H1 (cell line): ENCODE results near the gene DLEC1. TPM values are rescaled to one million over a fixed set of nuclear protein-coding genes. Genes with fewer than 3 reads are reported as not detected.

Source experiments
- CTCF ChIA-PET: fragments of 300-600 bp; sonication (Branson Sonifier 250); formaldehyde crosslinking; loops from one replicate; lab custom pipeline; 2021; ENCODE audit not compliant: partially characterized antibody; lab: Charles Lee
- POLR2A ChIA-PET: fragments of 300-600 bp; sonication (Branson Sonifier 250); formaldehyde crosslinking; loops from one replicate; lab custom pipeline; 2021; ENCODE audit warnings: inconsistent platforms; ENCODE audit not compliant: partially characterized antibody; lab: Charles Lee
- DNase-seq, 2 experiments: peaks; one replicate each; pipeline versions ENCODE4 v3.0.0 to v3.0.0-alpha.2; 2010 to 2022; ENCODE audit warnings: low spot score in 2 of 2, low read depth in 1 of 2, mixed read lengths in 1 of 2
- FAIRE-seq: peaks from 2 replicates; lab custom pipeline; 2011; peaks lifted over from hg19 to GRCh38; lab: Jason Lieb, UNC
- H2AFZ ChIP-seq: 2 replicates; pipeline ENCODE4 v1.8.1; 2012; ENCODE audit warnings: low read length, inconsistent platforms
- H2AK5ac ChIP-seq: 2 replicates; pipeline ENCODE4 v1.6.1; 2013; ENCODE audit warnings: low read depth, low read length
- H2BK120ac ChIP-seq: replicated peaks from 2 replicates; pipeline ENCODE3; 2013; ENCODE audit warnings: low read depth, low read length, inconsistent platforms
- H2BK12ac ChIP-seq: 2 replicates; pipeline ENCODE4 v1.6.1; 2013; ENCODE audit warnings: low read depth, low read length
- H2BK15ac ChIP-seq: 2 replicates; pipeline ENCODE4 v1.6.1; 2013; ENCODE audit warnings: low read length
- H2BK20ac ChIP-seq: 2 replicates; pipeline ENCODE4 v1.6.1; 2013; ENCODE audit warnings: low read length
- H2BK5ac ChIP-seq: 2 replicates; pipeline ENCODE4 v1.6.1; 2013; ENCODE audit warnings: low read depth, low read length
- H3K14ac ChIP-seq: 2 replicates; pipeline ENCODE4 v1.6.1; 2013; ENCODE audit warnings: inconsistent platforms; ENCODE audit not compliant: insufficient read length
- H3K18ac ChIP-seq: 2 replicates; pipeline ENCODE4 v1.6.1; 2013; ENCODE audit warnings: low read length; ENCODE audit errors: extremely low read depth
- H3K23ac ChIP-seq: 2 replicates; pipeline ENCODE4 v1.6.1; 2013; ENCODE audit warnings: inconsistent platforms; ENCODE audit not compliant: insufficient read length
- H3K23me2 ChIP-seq: 2 replicates; pipeline ENCODE4 v1.6.1; 2013; ENCODE audit warnings: low read depth, low read length
- H3K27ac ChIP-seq: 2 replicates; pipeline ENCODE4 v1.6.1; 2011; ENCODE audit warnings: low read depth, low read length, inconsistent platforms
- H3K27me3 ChIP-seq, 4 experiments: replicated peaks in 1 of 4; 1 replicate in 1 of 4; 2 replicates in 3 of 4; pipeline versions ENCODE4 v1.6.1 to v1.8.1; 2011 to 2013; ENCODE audit warnings: low read length in 3 of 4, mild to moderate bottlenecking in 3 of 4, inconsistent platforms in 2 of 4, mixed read lengths in 2 of 4, moderate library complexity in 1 of 4; ENCODE audit not compliant: control insufficient read depth in 3 of 4, insufficient read depth in 3 of 4; ENCODE audit errors: extremely low read depth in 1 of 4
- H3K36me3 ChIP-seq, 4 experiments: 2 replicates each; pipeline versions ENCODE4 v1.6.1 to v1.8.1; 2011 to 2013; ENCODE audit warnings: mild to moderate bottlenecking in 4 of 4, low read length in 3 of 4, moderate library complexity in 2 of 4, control low read depth in 1 of 4, inconsistent platforms in 1 of 4; ENCODE audit not compliant: insufficient read depth in 4 of 4, control insufficient read depth in 2 of 4
- H3K4ac ChIP-seq: replicated peaks from 2 replicates; pipeline ENCODE3; 2013; ENCODE audit warnings: low read length, low read depth, mixed read lengths, inconsistent platforms; ENCODE audit not compliant: insufficient read length
- H3K4me1 ChIP-seq, 4 experiments: replicated peaks in 1 of 4; 1 replicate in 1 of 4; 2 replicates in 3 of 4; pipeline versions ENCODE4 v1.6.1 to v1.8.1; 2011 to 2013; ENCODE audit warnings: low read length in 3 of 4, inconsistent platforms in 2 of 4, mixed read lengths in 1 of 4; ENCODE audit not compliant: insufficient read depth in 4 of 4, control insufficient read depth in 3 of 4
- H3K4me2 ChIP-seq, 2 experiments: 2 replicates each; pipeline versions ENCODE4 v1.6.1 to v1.8.1; 2011 to 2013; ENCODE audit warnings: low read depth in 2 of 2, low read length in 2 of 2, control low read depth in 1 of 2, inconsistent platforms in 1 of 2, mild to moderate bottlenecking in 1 of 2; ENCODE audit not compliant: insufficient read depth in 1 of 2
- H3K4me3 ChIP-seq, 4 experiments: fragments of 200-600, 300-600 bp in 1 of 4; sonication (generic), shearing (Covaris generic), sonication (Bioruptor Twin) in 1 of 4; 2 replicates each; pipeline versions ENCODE4 v1.5.1 to v1.8.1; 2011 to 2016; ENCODE audit warnings: low read length in 4 of 4, low read depth in 3 of 4, control low read depth in 2 of 4, inconsistent platforms in 2 of 4, mild to moderate bottlenecking in 2 of 4, mixed read lengths in 1 of 4, moderate library complexity in 1 of 4; ENCODE audit not compliant: insufficient read depth in 2 of 4; ENCODE audit errors: extremely low read depth in 1 of 4
- H3K56ac ChIP-seq: replicated peaks from 2 replicates; pipeline ENCODE3; 2013; ENCODE audit warnings: low read depth, mild to moderate bottlenecking, mixed read lengths, low read length, inconsistent platforms; ENCODE audit not compliant: insufficient read length
- H3K79me1 ChIP-seq: 2 replicates; pipeline ENCODE4 v1.6.1; 2013; ENCODE audit warnings: low read depth, low read length, control low read depth
- H3K79me2 ChIP-seq, 2 experiments: 2 replicates each; pipeline versions ENCODE4 v1.6.1 to v1.8.1; 2012 to 2013; ENCODE audit warnings: low read length in 2 of 2, mild to moderate bottlenecking in 2 of 2, inconsistent platforms in 1 of 2; ENCODE audit not compliant: insufficient read depth in 2 of 2, control insufficient read depth in 1 of 2
- H3K9ac ChIP-seq, 4 experiments: replicated peaks in 1 of 4; 1 replicate in 1 of 4; 2 replicates in 3 of 4; pipeline versions ENCODE4 v1.6.1 to v1.8.1; 2011 to 2013; ENCODE audit warnings: low read depth in 3 of 4, low read length in 3 of 4, control low read depth in 2 of 4, mild to moderate bottlenecking in 2 of 4, moderate library complexity in 2 of 4, inconsistent platforms in 1 of 4; ENCODE audit errors: extremely low read depth in 1 of 4
- H3K9me3 ChIP-seq, 2 experiments: 2 replicates each; pipeline versions ENCODE4 v1.6.1 to v1.8.1; 2012 to 2013; ENCODE audit warnings: mild to moderate bottlenecking in 2 of 2, moderate library complexity in 2 of 2, control low read depth in 1 of 2, inconsistent platforms in 1 of 2, low read depth in 1 of 2, low read length in 1 of 2, mixed read lengths in 1 of 2; ENCODE audit not compliant: insufficient read depth in 2 of 2
- H4K20me1 ChIP-seq, 2 experiments: replicated peaks in 1 of 2; 2 replicates each; pipeline versions ENCODE3 to v1.8.1; 2011 to 2013; ENCODE audit warnings: inconsistent platforms in 2 of 2, low read length in 2 of 2, mild to moderate bottlenecking in 1 of 2; ENCODE audit not compliant: insufficient read depth in 2 of 2, control insufficient read depth in 1 of 2
- H4K5ac ChIP-seq: 2 replicates; pipeline ENCODE4 v1.6.1; 2013; ENCODE audit warnings: low read length, low read depth, mixed read lengths, inconsistent platforms; ENCODE audit not compliant: insufficient read length
- H4K8ac ChIP-seq: 2 replicates; pipeline ENCODE4 v1.8.0; 2013; ENCODE audit warnings: mild to moderate bottlenecking, moderate library complexity, low read length, inconsistent platforms; ENCODE audit not compliant: insufficient read depth; ENCODE audit errors: extremely low read depth
- H4K91ac ChIP-seq: replicated peaks from 2 replicates; pipeline ENCODE3; 2013; ENCODE audit warnings: low read length, mixed read lengths, inconsistent platforms; ENCODE audit not compliant: insufficient read length
- HDAC6 ChIP-seq: IDR thresholded peaks from one replicate; pipeline ENCODE4 v1.7.1; 2012; ENCODE audit warnings: low read depth, mild to moderate bottlenecking, inconsistent platforms, low read length, moderate library complexity
- PHF8 ChIP-seq: fragments of 200-600 bp; sonication (generic); conservative IDR thresholded peaks from 2 replicates; pipeline ENCODE4 v1.7.1; 2012; ENCODE audit warnings: low read depth, mild to moderate bottlenecking, inconsistent platforms, low read length, moderate library complexity
- WGBS, 2 experiments: shearing (Covaris generic) in 1 of 2; methylation state at CpG; one replicate each; pipeline versions ENCODE4 v1.1.6 to v1.1.7; 2013 to 2015; ENCODE audit warnings: low lambda C conversion rate in 2 of 2, mixed read lengths in 2 of 2, inconsistent platforms in 1 of 2, low coverage in 1 of 2, missing lambda C conversion rate in 1 of 2; ENCODE audit not compliant: insufficient replicate concordance in 2 of 2, insufficient coverage in 1 of 2, insufficient read length in 1 of 2; ENCODE audit errors: extremely low coverage in 1 of 2, missing lambda C conversion rate in 1 of 2; 5-methylcytosine and 5-hydroxymethylcytosine counted together
- polyA plus RNA-seq, 7 experiments: library from polyadenylated mRNA; depleted of rRNA in 3 of 7; stranded (reverse) in 5 of 7; unstranded in 2 of 7; fragments of >200 nt in 5 of 7; fragments of 200-250 nt in 2 of 7; gene quantifications; 1 replicate in 5 of 7; 2 replicates in 1 of 7; 4 replicates in 1 of 7; pipeline versions ENCODE4 v1.2.1 to v1.2.3, GENCODE V29; 2011 to 2013; ENCODE audit warnings: missing spikeins in 2 of 7, mixed read lengths in 2 of 7
- total RNA-seq: library from RNA; stranded (reverse); fragmentation: NEBNext Ultra II Directional; extraction: Animal tissue kit (Norgen Biotek cat#: 25700); gene quantifications from 2 replicates; pipeline ENCODE4 v1.2.1, GENCODE V29; 2021

DLEC1 gene
- total and polyA plus RNA-seq, 2 of the 8 experiments (the other 6 are each of a cell fraction or from before 2014, with no cell fraction given): 0.26 to 0.76 TPM

- no peak overlapping the region; the same call in 1 of the 2 replicates for H2BK12ac ChIP-seq
- peak overlapping the region; percentile 91 to 94 for H3K4me2 ChIP-seq
- no peak overlapping the region for H4K8ac ChIP-seq
- 0 out of 2 replicates have a peak, but pooled peaks have one; percentile 20 for TF ChIP-seq PHF8
- TF ChIP-seq HDAC6: no peak
- H3K79me1 ChIP-seq: no peaks in the 10 kb centered on the region; the same call in 1 of the 2 replicates
- no peak overlapping the region for H3K23ac ChIP-seq
- H2BK120ac ChIP-seq: no peak overlapping the region
- no peaks in the 10 kb centered on the region for H3K9me3 ChIP-seq
- peaks cover 0 to 2% (median 0%) of the 10 kb centered on the region in 4 experiments; a peak in 3 of 7 replicates for H3K4me1 ChIP-seq
- peak overlapping the region; percentile 84 for H2AFZ ChIP-seq
- no peak overlapping the region for H2BK20ac ChIP-seq
- ChIA-PET POLR2A (interaction anchor here (0.8 to 4.1 kb wide), 10 partner anchors 9 to 182 kb away, joined by 3 to 38 read pairs (median 4); partner anchors contain the start of genes ACAA1, MYD88 and XYLB), CTCF (interaction anchor here (1.0 to 3.2 kb wide), 8 partner anchors 12 to 845 kb away, joined by 3 to 11 read pairs (median 4); partner anchors contain the start of gene ACAA1)
- peaks cover 15 to 37% of the 10 kb centered on the region in 2 experiments for H3K79me2 ChIP-seq
- peak overlapping the region; percentile 99; the same call in 1 of the 2 replicates for H3K27ac ChIP-seq
- H3K9ac ChIP-seq: peak overlapping the region in 3 of 4 experiments; percentile 65 to 96 (median 93); a peak in 6 of 7 replicates
- peak overlapping the region; percentile 75 to 90 (median 86) for H3K4me3 ChIP-seq
- H3K56ac ChIP-seq: no peak overlapping the region
- H2BK5ac ChIP-seq: peak overlapping the region; percentile 97; the same call in 1 of the 2 replicates
- no peak overlapping the region for H2BK15ac ChIP-seq
- no peaks in the 10 kb centered on the region for H3K27me3 ChIP-seq
- WGBS, 2 experiments: 15% methylated on average over 17 of the region's 17 CpGs; no CpG with 5 or more reads in 1 of the 2 experiments
- no peak overlapping the region for H2AK5ac ChIP-seq
- H3K36me3 ChIP-seq: no peaks in the 10 kb centered on the region
- DNase-seq (no peak), FAIRE-seq (no peak)
- H3K14ac ChIP-seq: no peak overlapping the region
- no peak overlapping the region for H3K4ac ChIP-seq
- peaks cover 0 to 6% of the 10 kb centered on the region in 2 experiments for H4K20me1 ChIP-seq
- H3K23me2 ChIP-seq: peaks cover 14% of the 10 kb centered on the region; the same call in 1 of the 2 replicates
- H4K91ac ChIP-seq: peak overlapping the region; percentile 36
- H4K5ac ChIP-seq: peak overlapping the region; percentile 28
- H3K18ac ChIP-seq: peak overlapping the region; percentile 60
Observed at GRCh38 chr3:38164643-38164951, 125.6 kb downstream of the DLEC1 start.
